Measurements from ENCODE around the gene EFCAB6.

The EFCAB6 gene

DNA sequence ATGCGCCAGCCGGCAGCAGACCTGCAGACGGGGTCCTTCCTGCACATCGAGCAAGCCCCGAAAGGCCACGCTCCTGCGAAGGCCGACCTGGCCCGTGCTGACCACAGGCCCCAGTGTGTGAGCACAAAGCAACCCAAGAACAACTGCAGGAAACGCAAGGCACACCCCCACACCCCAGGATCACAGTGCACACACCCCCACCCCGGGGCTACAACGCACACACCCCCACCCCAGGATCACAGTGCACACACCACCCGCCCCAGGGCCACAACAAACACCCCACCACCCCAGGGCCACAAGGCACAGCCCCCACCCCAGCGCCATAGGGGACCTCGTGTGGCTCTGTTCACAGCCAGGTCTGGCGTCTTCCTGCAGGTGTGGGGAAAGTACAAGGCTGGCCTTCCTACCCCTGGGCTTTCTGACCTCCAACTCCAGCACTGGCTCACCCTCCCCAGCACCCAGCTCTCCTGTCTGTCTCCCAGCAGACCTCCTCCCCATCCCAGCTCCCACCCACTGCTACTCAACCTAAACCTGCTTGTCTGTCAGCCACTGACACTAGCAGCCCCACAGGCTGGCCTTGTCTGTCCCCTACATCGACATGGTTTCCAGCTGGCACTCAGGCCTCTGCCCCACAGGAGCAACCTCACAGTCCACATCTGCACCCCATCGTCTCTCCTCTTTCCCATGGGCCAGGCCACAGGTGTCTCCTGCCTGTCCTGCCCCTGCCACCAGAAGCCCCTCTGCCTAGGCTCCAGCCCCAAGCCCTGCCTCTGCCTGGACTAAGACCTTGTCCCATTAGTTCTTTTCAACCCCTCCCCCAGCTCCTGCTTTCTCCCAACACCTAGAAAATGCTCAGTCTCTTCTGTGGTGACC is 20.5 kb upstream of the EFCAB6 start:
- H3K4me1 ChIP-seq (ENCODE audit: insufficient read depth, low read length), result no peaks in the 10 kb centered on the region
- H3K9ac ChIP-seq (ENCODE audit: low read depth, low read length), result no peak overlapping the region
- H3K4me2 ChIP-seq (ENCODE audit: insufficient read depth, low read length), result no peak overlapping the region
- H3K9me3 ChIP-seq (ENCODE audit: insufficient read depth, low read length, severe bottlenecking), result no peaks in the 10 kb centered on the region
- no peak for DNase-seq
- no peaks in the 10 kb centered on the region for H3K27me3 ChIP-seq (ENCODE audit: insufficient read depth, low read length, poor library complexity)
- no peak overlapping the region for H2AFZ ChIP-seq (ENCODE audit: low read depth, low read length)
- H3K79me2 ChIP-seq (ENCODE audit: insufficient read depth, low read length), result no peaks in the 10 kb centered on the region
- H3K4me3 ChIP-seq (ENCODE audit: low read depth in 1 of 2, low read length in 2 of 2), result no peak overlapping the region
- no peak overlapping the region for H3K27ac ChIP-seq (ENCODE audit: low read length)
- TF ChIP-seq EZH2 (IDR thresholded peaks at IDR 0.05; ENCODE audit: borderline replicate concordance, low read depth, low read length, severe bottlenecking), result no peak
- TF ChIP-seq, protein P1, sequence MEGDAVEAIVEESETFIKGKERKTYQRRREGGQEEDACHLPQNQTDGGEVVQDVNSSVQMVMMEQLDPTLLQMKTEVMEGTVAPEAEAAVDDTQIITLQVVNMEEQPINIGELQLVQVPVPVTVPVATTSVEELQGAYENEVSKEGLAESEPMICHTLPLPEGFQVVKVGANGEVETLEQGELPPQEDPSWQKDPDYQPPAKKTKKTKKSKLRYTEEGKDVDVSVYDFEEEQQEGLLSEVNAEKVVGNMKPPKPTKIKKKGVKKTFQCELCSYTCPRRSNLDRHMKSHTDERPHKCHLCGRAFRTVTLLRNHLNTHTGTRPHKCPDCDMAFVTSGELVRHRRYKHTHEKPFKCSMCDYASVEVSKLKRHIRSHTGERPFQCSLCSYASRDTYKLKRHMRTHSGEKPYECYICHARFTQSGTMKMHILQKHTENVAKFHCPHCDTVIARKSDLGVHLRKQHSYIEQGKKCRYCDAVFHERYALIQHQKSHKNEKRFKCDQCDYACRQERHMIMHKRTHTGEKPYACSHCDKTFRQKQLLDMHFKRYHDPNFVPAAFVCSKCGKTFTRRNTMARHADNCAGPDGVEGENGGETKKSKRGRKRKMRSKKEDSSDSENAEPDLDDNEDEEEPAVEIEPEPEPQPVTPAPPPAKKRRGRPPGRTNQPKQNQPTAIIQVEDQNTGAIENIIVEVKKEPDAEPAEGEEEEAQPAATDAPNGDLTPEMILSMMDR (IDR thresholded peaks at IDR 0.05; ENCODE audit: borderline replicate concordance, extremely low read depth, low read length, poor library complexity, severe bottlenecking), result no peak
- ATAC-seq (ENCODE audit: insufficient read depth, low read depth), result no peak
- no peaks in the 10 kb centered on the region for H3K36me3 ChIP-seq (ENCODE audit: insufficient read depth, low read length)
- 0 out of 2 replicates have a peak, but pooled peaks cover 4% of the 10 kb centered on the region for H4K20me1 ChIP-seq (ENCODE audit: insufficient read depth, low read length)

DNA sequence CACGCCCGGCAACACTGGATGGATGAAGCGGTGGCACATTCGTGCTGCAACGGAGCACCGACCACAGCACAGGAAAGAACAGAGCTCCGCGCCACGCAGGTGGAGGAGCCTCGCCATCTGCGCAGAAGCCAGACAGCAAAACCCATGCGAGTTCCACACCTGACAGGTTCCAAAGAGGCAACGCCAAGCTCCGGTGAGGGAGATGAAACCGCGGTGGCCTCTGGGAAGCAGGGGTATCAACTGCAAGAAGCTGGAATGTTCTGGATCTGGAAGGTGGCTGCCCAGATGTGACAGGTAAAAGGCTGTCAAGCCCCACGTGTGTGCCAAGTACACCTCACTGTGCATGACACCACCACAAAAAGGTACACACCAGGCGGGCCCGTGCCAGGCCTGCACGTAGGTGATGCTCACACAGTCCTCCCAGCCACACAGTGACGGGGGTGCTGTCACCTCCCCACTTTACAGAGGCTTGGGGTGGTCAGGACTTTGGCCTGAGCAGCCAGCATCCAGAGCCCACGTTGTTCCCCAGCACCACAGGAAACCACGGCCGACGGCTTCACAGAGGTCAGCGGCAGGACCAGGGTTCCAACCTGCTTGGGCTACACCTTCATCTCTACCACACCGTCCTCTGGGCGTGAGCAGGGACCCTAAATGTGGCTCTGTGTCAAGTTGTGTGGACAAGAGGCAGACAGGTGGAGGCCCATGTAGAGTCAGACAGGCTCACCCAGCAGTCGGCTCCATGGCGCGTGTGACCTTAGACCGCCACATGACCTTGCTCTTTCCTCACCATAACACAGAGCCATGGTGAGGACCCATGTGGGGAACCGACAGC is 19.7 kb upstream of the EFCAB6 start:
- H3K4me3 ChIP-seq (ENCODE audit: low read depth in 1 of 2, low read length in 2 of 2), result no peak overlapping the region
- TF ChIP-seq, protein P1 (IDR thresholded peaks at IDR 0.05; ENCODE audit: borderline replicate concordance, extremely low read depth, low read length, poor library complexity, severe bottlenecking), result no peak
- TF ChIP-seq EZH2 (IDR thresholded peaks at IDR 0.05; ENCODE audit: borderline replicate concordance, low read depth, low read length, severe bottlenecking), result no peak
- H3K79me2 ChIP-seq (ENCODE audit: insufficient read depth, low read length), result no peaks in the 10 kb centered on the region
- H4K20me1 ChIP-seq (ENCODE audit: insufficient read depth, low read length), result 0 out of 2 replicates have a peak, but pooled peaks cover 4% of the 10 kb centered on the region
- no peak overlapping the region for H3K4me2 ChIP-seq (ENCODE audit: insufficient read depth, low read length)
- no peaks in the 10 kb centered on the region for H3K27me3 ChIP-seq (ENCODE audit: insufficient read depth, low read length, poor library complexity)
- ATAC-seq (ENCODE audit: insufficient read depth, low read depth), result no peak
- H3K27ac ChIP-seq (ENCODE audit: low read length), result no peak overlapping the region
- no peaks in the 10 kb centered on the region for H3K4me1 ChIP-seq (ENCODE audit: insufficient read depth, low read length)
- no peaks in the 10 kb centered on the region for H3K36me3 ChIP-seq (ENCODE audit: insufficient read depth, low read length)
- no peak overlapping the region for H2AFZ ChIP-seq (ENCODE audit: low read depth, low read length)
- no peak for DNase-seq
- no peak overlapping the region for H3K9ac ChIP-seq (ENCODE audit: low read depth, low read length)
- H3K9me3 ChIP-seq (ENCODE audit: insufficient read depth, low read length, severe bottlenecking), result no peaks in the 10 kb centered on the region

DNA sequence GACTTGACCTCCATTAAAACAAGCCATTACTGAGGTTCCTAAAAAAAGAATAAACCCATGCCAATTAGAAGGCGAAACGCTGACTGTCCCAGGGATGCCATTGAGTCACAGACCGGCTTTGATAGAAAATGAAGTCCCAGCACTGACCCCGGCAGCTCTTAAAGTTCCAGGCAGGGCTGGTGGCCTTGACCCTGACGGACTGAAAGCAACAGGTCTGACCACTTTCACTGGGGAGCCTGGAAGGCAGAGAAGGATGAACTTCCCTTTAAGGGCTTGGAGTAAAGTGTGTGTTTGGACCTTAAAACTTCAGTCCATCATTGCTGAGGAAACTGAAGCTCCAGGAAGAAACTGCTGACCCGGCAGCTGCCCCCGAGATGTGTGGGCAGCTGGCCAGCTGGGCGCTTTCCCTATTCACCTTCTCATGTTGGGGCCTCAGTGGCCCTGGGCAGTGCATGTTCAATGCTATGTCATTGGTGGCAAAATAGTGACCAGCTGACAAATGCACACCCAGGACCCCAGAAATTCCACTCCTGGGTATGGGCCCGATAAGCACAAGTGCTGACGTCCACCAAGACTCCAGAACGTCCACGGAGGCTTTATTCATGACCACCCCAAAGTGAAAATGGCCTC is 18.9 kb upstream of the EFCAB6 start:
- no peaks in the 10 kb centered on the region for H3K4me1 ChIP-seq (ENCODE audit: insufficient read depth, low read length)
- no peak for ATAC-seq (ENCODE audit: insufficient read depth, low read depth)
- no peaks in the 10 kb centered on the region for H3K36me3 ChIP-seq (ENCODE audit: insufficient read depth, low read length)

More for the DNA sequence above, 18.9 kb upstream of the EFCAB6 start:
- Histone ChIP-seq H3K9me3 (ENCODE audit: insufficient read depth, low read length, severe bottlenecking) (no peaks in the 10 kb centered on the region), H3K79me2 (ENCODE audit: insufficient read depth, low read length) (no peaks in the 10 kb centered on the region), H3K9ac (ENCODE audit: low read depth, low read length) (no peak overlapping the region), H4K20me1 (ENCODE audit: insufficient read depth, low read length) (0 out of 2 replicates have a peak, but pooled peaks cover 4% of the 10 kb centered on the region), H3K27me3 (ENCODE audit: insufficient read depth, low read length, poor library complexity) (no peaks in the 10 kb centered on the region), H2AFZ (ENCODE audit: low read depth, low read length) (no peak overlapping the region), H3K4me3 (ENCODE audit: low read depth in 1 of 2, low read length in 2 of 2) (no peak overlapping the region), H3K4me2 (ENCODE audit: insufficient read depth, low read length) (no peak overlapping the region), H3K27ac (ENCODE audit: low read length) (no peak overlapping the region)
- TF ChIP-seq, protein P1 (IDR thresholded peaks at IDR 0.05; ENCODE audit: borderline replicate concordance, extremely low read depth, low read length, poor library complexity, severe bottlenecking), result no peak
- TF ChIP-seq EZH2 (IDR thresholded peaks at IDR 0.05; ENCODE audit: borderline replicate concordance, low read depth, low read length, severe bottlenecking), result no peak
- DNase-seq, result no peak
